ENCODE data around the gene DDI1. TPM values are rescaled to one million over a fixed set of nuclear protein-coding genes. Genes with fewer than 3 reads are reported as not detected.

Gene DDI1
- not detected for total RNA-seq

GRCh38 chr11:104036588-104036987 is at the start of gene DDI1:
DDI1 (plus strand) TSS chr11:104036640; CDS start chr11:104036823, 183 bp downstream.
- Histone ChIP-seq H3K27ac (no peak within 1 kb of the TSS), H3K27me3 (no peaks in the 10 kb centered on the region), H3K4me3 (no peak within 1 kb of the TSS), H3K36me3 (replicated peaks in 1 of 2; ENCODE audit: insufficient read depth in 1 of 2, low read depth in 2 of 2) (no peaks in the 10 kb centered on the region), H3K4me1 (peaks cover 6% of the 10 kb centered on the region), H3K9me3 (no peaks in the 10 kb centered on the region)
- intact Hi-C loops (cut with DNase I): no loop called here
- WGBS, 2 donors: 95 to 97% methylated on average over 10 of the region's 26 CpGs
- no peak for DNase-seq
- ATAC-seq: no peak
- TF ChIP-seq CTCF (IDR thresholded peaks at IDR 0.05) (no peak), POLR2A (IDR thresholded peaks at IDR 0.05) (no peak)

GRCh38 chr11:103987629-103988594 is 48.5 kb upstream of the DDI1 start:
- Histone ChIP-seq H3K9me3 (no peaks in the 10 kb centered on the region), H3K36me3 (replicated peaks in 1 of 2; ENCODE audit: insufficient read depth in 1 of 2, low read depth in 2 of 2) (no peaks in the 10 kb centered on the region), H3K27ac (no peak overlapping the region), H3K27me3 (no peaks in the 10 kb centered on the region), H3K4me1 (no peaks in the 10 kb centered on the region), H3K4me3 (no peak overlapping the region)
- 77 to 89% methylated on average over 9 of the region's 9 CpGs for WGBS, 2 donors
- DNase-seq (no peak), ATAC-seq (no peak)
- TF ChIP-seq CTCF (IDR thresholded peaks at IDR 0.05) (no peak), POLR2A (IDR thresholded peaks at IDR 0.05) (no peak)
- intact Hi-C loops (cut with DNase I): no loop called here

- TF ChIP-seq POLR2A (IDR thresholded peaks at IDR 0.05) (no peak), CTCF (IDR thresholded peaks at IDR 0.05) (no peak)
- ATAC-seq (no peak), DNase-seq (no peak)
- no peak overlapping the region for H3K27ac ChIP-seq
- H3K36me3 ChIP-seq (replicated peaks in 1 of 2; ENCODE audit: insufficient read depth in 1 of 2, low read depth in 2 of 2): no peaks in the 10 kb centered on the region
- H3K4me1 ChIP-seq: no peaks in the 10 kb centered on the region
- no peak overlapping the region for H3K4me3 ChIP-seq
- no peaks in the 10 kb centered on the region for H3K27me3 ChIP-seq
- WGBS, 2 donors: 65 to 76% methylated on average over 4 of the region's 4 CpGs
- intact Hi-C loops (cut with DNase I): no loop called here
- no peaks in the 10 kb centered on the region for H3K9me3 ChIP-seq
Observed at GRCh38 chr11:103988595-103988969, 47.9 kb upstream of the DDI1 start.

- ATAC-seq (no peak), DNase-seq (no peak)
- Histone ChIP-seq H3K4me1 (no peaks in the 10 kb centered on the region), H3K27me3 (no peaks in the 10 kb centered on the region), H3K4me3 (no peak overlapping the region), H3K27ac (no peak overlapping the region), H3K36me3 (replicated peaks in 1 of 2; ENCODE audit: insufficient read depth in 1 of 2, low read depth in 2 of 2) (no peaks in the 10 kb centered on the region), H3K9me3 (no peaks in the 10 kb centered on the region)
- no peak for TF ChIP-seq POLR2A (IDR thresholded peaks at IDR 0.05)
- intact Hi-C loops (cut with DNase I): no loop called here
Observed at GRCh38 chr11:103993507-103993906, 42.9 kb upstream of the DDI1 start.

- no peaks in the 10 kb centered on the region for H3K9me3 ChIP-seq
- DNase-seq (no peak), ATAC-seq (no peak)
- H3K27me3 ChIP-seq: no peaks in the 10 kb centered on the region
- no peak overlapping the region for H3K4me3 ChIP-seq
- TF ChIP-seq CTCF (IDR thresholded peaks at IDR 0.05): no peak
- no peak for TF ChIP-seq POLR2A (IDR thresholded peaks at IDR 0.05)
- H3K27ac ChIP-seq: no peak overlapping the region
- 100% methylated on average over 1 of the region's 1 CpG for WGBS, 2 donors
- no peaks in the 10 kb centered on the region for H3K4me1 ChIP-seq
- intact Hi-C loops (cut with DNase I): no loop called here
- H3K36me3 ChIP-seq (replicated peaks in 1 of 2; ENCODE audit: insufficient read depth in 1 of 2, low read depth in 2 of 2): no peaks in the 10 kb centered on the region
Observed at GRCh38 chr11:103994094-103994493, 42.3 kb upstream of the DDI1 start.
